Skeletal muscle satellite cell (primary cell): ENCODE measurements around the gene RPUSD1.

Experiments used
- H3K27me3 ChIP-seq: 2 replicates; pipeline ENCODE4 v1.7.0; 2013; ENCODE audit warnings: low read length; ENCODE audit not compliant: control insufficient read depth, insufficient read depth
- H3K36me3 ChIP-seq: 2 replicates; pipeline ENCODE4 v1.7.0; 2013; ENCODE audit warnings: mild to moderate bottlenecking, control low read depth, low read length; ENCODE audit not compliant: insufficient read depth
- H3K4me1 ChIP-seq: 2 replicates; pipeline ENCODE4 v1.7.0; 2013; ENCODE audit warnings: low read length; ENCODE audit not compliant: control insufficient read depth, insufficient read depth
- H3K4me2 ChIP-seq: 2 replicates; pipeline ENCODE4 v1.7.0; 2013; ENCODE audit warnings: mild to moderate bottlenecking, low read length
- H3K4me3 ChIP-seq: 2 replicates; pipeline ENCODE4 v1.7.0; 2013; ENCODE audit warnings: low read length
- H3K9ac ChIP-seq: 2 replicates; pipeline ENCODE4 v1.7.0; 2013; ENCODE audit warnings: mild to moderate bottlenecking, low read depth, low read length, moderate library complexity
- H3K9me3 ChIP-seq: replicated peaks from 2 replicates; pipeline ENCODE4 v1.7.0; 2013; ENCODE audit warnings: mild to moderate bottlenecking, control low read depth, low read length

RPUSD1 gene

GRCh38 chr16:795580-796229 lies 7.5 kb upstream of the RPUSD1 start:
- Histone ChIP-seq H3K4me1 (no peaks in the 10 kb centered on the region), H3K27me3 (peaks cover 18% of the 10 kb centered on the region), H3K4me3 (no peak overlapping the region), H3K36me3 (peaks cover 10% of the 10 kb centered on the region), H3K4me2 (no peak overlapping the region), H3K9ac (no peak overlapping the region), H3K9me3 (no peaks in the 10 kb centered on the region)

- H3K27me3 ChIP-seq: peaks cover 11% of the 10 kb centered on the region
- peaks cover 10% of the 10 kb centered on the region for H3K36me3 ChIP-seq
- no peaks in the 10 kb centered on the region for H3K9me3 ChIP-seq
- H3K4me1 ChIP-seq: no peaks in the 10 kb centered on the region
- H3K4me2 ChIP-seq: no peak overlapping the region
- H3K4me3 ChIP-seq: no peak overlapping the region
- no peak overlapping the region for H3K9ac ChIP-seq
Measured at GRCh38 chr16:794853-795466, 6.8 kb upstream of the RPUSD1 start.

- Histone ChIP-seq H3K36me3 (peaks cover 10% of the 10 kb centered on the region), H3K9ac (no peak overlapping the region), H3K4me3 (no peak overlapping the region), H3K4me2 (no peak overlapping the region), H3K4me1 (peaks cover 2% of the 10 kb centered on the region), H3K9me3 (no peaks in the 10 kb centered on the region), H3K27me3 (peaks cover 5% of the 10 kb centered on the region)
Measured at GRCh38 chr16:794091-794822, 6.1 kb upstream of the RPUSD1 start.

- H3K9me3 ChIP-seq: no peaks in the 10 kb centered on the region
- H3K4me1 ChIP-seq: peaks cover 7% of the 10 kb centered on the region
- H3K9ac ChIP-seq: no peak overlapping the region
- H3K4me3 ChIP-seq: no peak overlapping the region
- no peaks in the 10 kb centered on the region for H3K27me3 ChIP-seq
- H3K4me2 ChIP-seq: no peak overlapping the region
- H3K36me3 ChIP-seq: peaks cover 10% of the 10 kb centered on the region
Measured at GRCh38 chr16:793414-793813, 5.2 kb upstream of the RPUSD1 start.

- peaks cover 10% of the 10 kb centered on the region for H3K36me3 ChIP-seq
- H3K4me1 ChIP-seq: peaks cover 10% of the 10 kb centered on the region
- H3K9ac ChIP-seq: no peak overlapping the region
- no peaks in the 10 kb centered on the region for H3K27me3 ChIP-seq
- H3K4me2 ChIP-seq: no peak overlapping the region
- no peak overlapping the region for H3K4me3 ChIP-seq
- H3K9me3 ChIP-seq: no peaks in the 10 kb centered on the region
Measured at GRCh38 chr16:792221-792995, 4.2 kb upstream of the RPUSD1 start.

GRCh38 chr16:791131-791530 lies 3.0 kb upstream of the RPUSD1 start:
- H3K4me2 ChIP-seq: no peak overlapping the region
- H3K4me1 ChIP-seq: peaks cover 15% of the 10 kb centered on the region
- H3K27me3 ChIP-seq: no peaks in the 10 kb centered on the region
- peaks cover 18% of the 10 kb centered on the region for H3K36me3 ChIP-seq
- H3K9ac ChIP-seq: no peak overlapping the region
- no peak overlapping the region for H3K4me3 ChIP-seq
- no peaks in the 10 kb centered on the region for H3K9me3 ChIP-seq

- Histone ChIP-seq H3K9ac (no peak overlapping the region), H3K36me3 (peaks cover 20% of the 10 kb centered on the region), H3K9me3 (no peaks in the 10 kb centered on the region), H3K4me3 (no peak overlapping the region), H3K4me2 (no peak overlapping the region), H3K4me1 (peaks cover 15% of the 10 kb centered on the region), H3K27me3 (no peaks in the 10 kb centered on the region)
Measured at GRCh38 chr16:790086-790485, 1.9 kb upstream of the RPUSD1 start.

- no peaks in the 10 kb centered on the region for H3K9me3 ChIP-seq
- peak overlapping the region; percentile 93 for H3K4me3 ChIP-seq
- H3K4me2 ChIP-seq: peak overlapping the region; percentile 91
- H3K36me3 ChIP-seq: peaks cover 20% of the 10 kb centered on the region
- peaks cover 15% of the 10 kb centered on the region for H3K4me1 ChIP-seq
- H3K27me3 ChIP-seq: no peaks in the 10 kb centered on the region
- peak overlapping the region; percentile 87 for H3K9ac ChIP-seq
Measured at GRCh38 chr16:789191-789850, 1.1 kb upstream of the RPUSD1 start.

- Histone ChIP-seq H3K36me3 (peaks cover 20% of the 10 kb centered on the region), H3K4me3 (peak within 1 kb of the TSS; percentile 99), H3K9ac (peak within 1 kb of the TSS; percentile 90)
Measured at GRCh38 chr16:788399-789126, 382 bp upstream of the RPUSD1 start, which contains the start of gene CHTF18. Gene CHTF18 (plus strand): TSS chr16:788620. CDS start chr16:788685, 65 bp downstream.

GRCh38 chr16:787321-787966 lies 737 bp downstream of the RPUSD1 start:
- Histone ChIP-seq H3K4me1 (peaks cover 24% of the 10 kb centered on the region), H3K36me3 (peaks cover 20% of the 10 kb centered on the region)

More at GRCh38 chr16:788399-789126, 382 bp upstream of the RPUSD1 start, which contains the start of gene CHTF18:
- H3K4me2 ChIP-seq: peak within 1 kb of the TSS; percentile 97
- no peaks in the 10 kb centered on the region for H3K9me3 ChIP-seq
- H3K27me3 ChIP-seq: peaks cover 1% of the 10 kb centered on the region
- peaks cover 21% of the 10 kb centered on the region for H3K4me1 ChIP-seq

More at GRCh38 chr16:787321-787966, 737 bp downstream of the RPUSD1 start:
- peaks cover 12% of the 10 kb centered on the region for H3K27me3 ChIP-seq
- peak overlapping the region; percentile 97 for H3K4me2 ChIP-seq
- H3K9me3 ChIP-seq: no peaks in the 10 kb centered on the region
- H3K4me3 ChIP-seq: peak overlapping the region; percentile 99
- H3K9ac ChIP-seq: peak overlapping the region; percentile 90
